Erythroblast (primary cell): ENCODE data around the gene IL12RB1.

Source experiments
- GATA1 ChIP-seq: IDR thresholded peaks from 2 replicates; pipeline ENCODE4 v1.6.1; 2011; ENCODE audit warnings: low read depth, mild to moderate bottlenecking, control low read depth, low read length, moderate library complexity
- POLR2A ChIP-seq: IDR thresholded peaks from 2 replicates; pipeline ENCODE4 v1.6.1; 2011; ENCODE audit warnings: mild to moderate bottlenecking, low read length

- TF ChIP-seq POLR2A (no peak), GATA1 (no peak)
Observed at GRCh38 chr19:18013210-18014111, 73.3 kb downstream of the IL12RB1 start.
